ENCODE data around the gene LRP1-AS.
A peak's percentile ranks its signal among the peaks of the same experiment; 100 is the strongest.
"Not testable (repeated sequence)": the region's sequence is repeated elsewhere in the genome, so short reads cannot be mapped to it uniquely, and the experiment has no call there.

The LRP1-AS gene

DNA sequence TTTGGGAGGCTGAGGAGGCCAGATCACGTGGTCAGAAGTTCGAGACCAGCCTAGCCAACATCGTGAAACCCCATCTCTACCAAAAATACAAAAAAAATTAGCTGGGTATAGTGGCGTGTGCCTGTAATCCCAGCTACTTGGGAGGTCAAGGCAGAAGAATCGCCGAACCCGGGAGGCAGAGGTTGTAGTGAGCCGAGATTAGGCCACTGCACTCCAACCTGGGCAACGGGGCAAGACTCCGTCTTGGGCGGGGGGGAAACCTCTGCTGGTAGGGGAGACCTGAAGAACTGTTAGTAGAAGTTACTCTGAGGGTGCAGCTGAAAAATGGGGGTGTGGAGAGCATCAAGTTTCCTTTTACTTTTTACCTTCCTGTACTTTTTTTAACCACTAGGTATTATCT, 21.4 kb downstream of the LRP1-AS start:
- Mint-ChIP-seq H3K4me3 (no peak overlapping the region), H3K36me3 (no peaks in the 10 kb centered on the region), H3K27me3 (peaks cover 74% of the 10 kb centered on the region), H3K9me3 (peaks cover 7% of the 10 kb centered on the region), H3K27ac (no peak overlapping the region), H3K4me1 (peaks cover 16% of the 10 kb centered on the region)
- CTCF ChIA-PET, result interaction anchor here (1.0 to 10.6 kb wide), 8 partner anchors 10 to 125 kb away, joined by 3 to 151 read pairs (median 10); no protein-coding TSS in a partner anchor
- DNase-seq, result no peak

DNA sequence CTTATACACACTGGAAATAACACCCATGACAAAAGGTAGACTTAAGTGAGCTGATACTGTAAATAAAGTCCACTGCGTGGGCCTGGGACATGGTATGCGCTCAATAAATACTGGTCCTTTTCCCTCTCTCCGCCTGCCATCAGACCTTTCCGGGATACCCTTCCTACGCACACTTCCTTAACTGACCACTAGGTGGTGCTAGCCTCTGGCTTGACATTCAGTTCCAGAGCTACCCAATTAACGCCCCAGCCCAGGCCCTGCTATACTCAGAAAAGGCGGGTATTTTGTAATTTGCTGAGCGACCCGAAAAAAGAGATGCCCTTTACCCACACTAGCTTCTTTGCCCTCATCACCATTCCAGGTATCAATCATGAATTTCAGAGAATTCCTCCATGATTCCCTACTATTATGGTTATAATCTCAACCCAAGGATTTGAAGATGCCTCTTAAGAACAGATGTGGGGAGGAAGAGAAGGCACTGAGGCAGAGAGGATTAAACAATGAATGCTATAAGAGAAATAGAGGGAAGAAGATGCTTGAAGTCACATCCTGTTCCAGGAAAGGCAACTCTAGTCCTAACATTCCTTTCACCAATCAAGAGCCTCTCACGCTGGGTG, 23.1 kb downstream of the LRP1-AS start:
- peaks cover 7% of the 10 kb centered on the region for H3K9me3 Mint-ChIP-seq
- H3K36me3 Mint-ChIP-seq, result no peaks in the 10 kb centered on the region
- CTCF ChIA-PET, result interaction anchor here (0.6 to 10.6 kb wide), 25 partner anchors 9 to 137 kb away, joined by 3 to 151 read pairs (median 4); partner anchors contain the start of genes STAC3 and STAT6
- H3K27me3 Mint-ChIP-seq, result peaks cover 57% of the 10 kb centered on the region
- no peak overlapping the region for H3K27ac Mint-ChIP-seq
- peak; percentile 85 for DNase-seq
- no peak overlapping the region for H3K4me3 Mint-ChIP-seq
- peaks cover 11% of the 10 kb centered on the region for H3K4me1 Mint-ChIP-seq

DNA sequence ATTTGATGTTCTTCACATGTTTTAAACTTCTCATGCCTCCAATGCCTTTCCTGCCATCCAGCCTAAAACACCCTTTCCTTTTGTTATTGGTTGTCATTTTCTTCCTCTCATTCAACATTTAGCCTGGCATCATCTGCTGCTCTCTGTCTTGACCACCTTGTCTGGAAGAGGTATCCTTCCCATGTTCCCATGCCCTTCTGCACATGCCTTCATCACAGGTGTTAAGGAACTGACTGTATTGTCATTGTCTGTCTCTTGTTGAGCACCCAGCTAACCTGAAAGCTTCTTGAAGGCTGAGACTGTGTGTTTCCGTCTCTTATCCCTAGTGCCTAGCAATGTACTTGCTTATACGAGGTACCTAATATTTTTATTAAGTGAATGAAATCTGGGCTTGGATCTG, 23.6 kb downstream of the LRP1-AS start:
- CTCF ChIA-PET, result interaction anchor here (0.7 to 10.6 kb wide), 24 partner anchors 8 to 138 kb away, joined by 3 to 151 read pairs (median 4); partner anchors contain the start of genes STAC3 and STAT6
- Mint-ChIP-seq H3K4me1 (peaks cover 13% of the 10 kb centered on the region), H3K9me3 (peaks cover 7% of the 10 kb centered on the region), H3K36me3 (no peaks in the 10 kb centered on the region), H3K27me3 (peaks cover 52% of the 10 kb centered on the region), H3K4me3 (no peak overlapping the region), H3K27ac (no peak overlapping the region)
- DNase-seq, result no peak

DNA sequence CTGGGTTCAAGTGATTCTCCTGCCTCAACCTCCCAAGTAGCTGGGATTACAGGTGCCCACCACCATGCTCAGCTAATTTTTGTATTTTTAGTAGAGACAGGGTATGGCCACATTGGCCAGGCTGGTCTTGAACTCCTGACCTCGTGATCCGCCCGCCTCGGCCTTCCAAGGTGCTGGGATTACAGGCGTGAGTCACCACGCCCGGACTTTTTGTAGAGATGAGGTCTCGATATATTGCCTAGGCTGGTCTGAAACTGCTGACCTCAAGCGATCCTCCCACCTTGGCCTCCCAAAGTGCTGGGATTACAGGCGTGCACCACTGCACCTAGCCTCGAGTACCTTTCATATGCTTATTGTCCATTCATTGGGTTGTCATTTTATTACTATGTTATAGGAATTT, 26.7 kb downstream of the LRP1-AS start:
- not testable (repeated sequence) for H3K4me1 Mint-ChIP-seq, H3K4me3 Mint-ChIP-seq, H3K27ac Mint-ChIP-seq, DNase-seq, H3K36me3 Mint-ChIP-seq, H3K9me3 Mint-ChIP-seq
- H3K27me3 Mint-ChIP-seq, result peaks cover 32% of the 10 kb centered on the region
- CTCF ChIA-PET, result interaction anchor here (1.1 to 10.6 kb wide), 6 partner anchors 8 to 63 kb away, joined by 4 to 151 read pairs (median 7); partner anchors contain the start of gene STAT6

DNA sequence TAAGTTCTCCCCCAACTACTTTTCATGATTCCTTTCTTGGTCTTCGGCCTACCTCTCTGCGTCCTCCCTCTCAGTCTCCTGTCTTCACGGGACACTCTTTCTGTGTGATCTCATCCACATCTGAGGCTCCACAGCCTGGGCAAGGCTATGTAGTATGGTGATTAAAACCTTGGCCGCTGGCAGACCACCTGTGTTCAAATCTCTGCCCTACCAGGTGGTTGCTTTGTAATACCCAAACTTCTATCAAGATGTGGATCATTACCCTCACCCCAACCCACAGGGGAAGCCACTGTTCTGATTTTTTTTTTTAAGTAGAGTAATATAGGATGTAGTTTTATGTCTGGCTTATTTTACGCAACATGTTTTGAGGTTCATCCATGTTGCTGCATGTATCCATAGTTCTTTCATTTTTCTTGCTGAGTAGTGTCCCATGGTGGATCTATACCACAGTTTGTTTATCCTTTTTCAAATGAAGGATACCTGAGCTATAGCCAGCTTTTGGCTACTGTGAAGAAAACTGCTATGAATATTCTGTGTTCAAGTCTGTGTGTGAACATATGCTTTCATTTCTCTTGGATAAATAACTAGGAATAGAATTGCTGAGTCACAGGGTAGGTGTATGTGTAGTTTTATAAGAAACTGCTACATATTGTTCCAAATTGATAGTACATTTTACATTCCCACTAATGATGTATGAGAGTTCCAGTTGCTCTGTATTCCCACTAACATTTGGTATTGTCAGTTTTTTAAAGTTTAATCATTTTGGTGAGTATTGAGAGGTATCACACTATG, 27.9 kb downstream of the LRP1-AS start:
- Mint-ChIP-seq H3K27me3 (peaks cover 22% of the 10 kb centered on the region), H3K36me3 (no peaks in the 10 kb centered on the region), H3K4me1 (peaks cover 4% of the 10 kb centered on the region), H3K9me3 (peaks cover 7% of the 10 kb centered on the region), H3K4me3 (no peak overlapping the region), H3K27ac (no peak overlapping the region)
- no peak for DNase-seq
- CTCF ChIA-PET, result interaction anchor here (2.2 to 5.2 kb wide), 3 partner anchors 7 to 50 kb away, joined by 5 to 40 read pairs (median 9); partner anchors contain the start of gene STAT6

DNA sequence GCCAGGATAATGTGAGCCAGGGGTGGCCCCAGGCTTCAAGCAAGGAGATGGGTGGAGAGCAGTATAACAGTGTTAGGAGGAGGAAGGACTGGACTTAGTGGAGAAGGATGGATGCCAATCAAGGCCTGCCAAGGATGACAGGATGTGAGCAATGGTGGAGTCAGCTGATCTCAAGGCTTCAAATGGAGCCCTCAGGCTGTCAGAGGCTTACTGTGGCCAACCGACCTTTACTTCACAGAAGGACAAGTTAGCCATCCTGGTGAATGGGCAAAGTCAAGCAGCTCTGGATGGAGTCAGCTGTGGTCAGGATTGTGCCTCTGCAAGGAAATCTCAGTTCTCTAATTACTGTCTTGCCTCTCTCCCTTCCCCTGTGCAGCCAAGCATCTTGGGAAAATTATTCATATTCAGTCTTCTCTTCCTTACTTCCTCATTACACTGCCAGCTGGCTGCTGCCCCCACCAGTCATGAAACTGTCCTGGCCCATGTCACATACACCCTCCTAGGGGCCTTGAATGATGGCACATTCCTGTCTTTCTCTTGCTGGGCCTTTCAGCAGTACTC, 28.6 kb downstream of the LRP1-AS start:
- DNase-seq, result no peak
- no peak overlapping the region for H3K4me3 Mint-ChIP-seq
- CTCF ChIA-PET, result interaction anchor here (2.2 to 3.0 kb wide), 2 partner anchors 27 to 50 kb away, joined by 5 to 9 read pairs; no protein-coding TSS in a partner anchor
- peaks cover 17% of the 10 kb centered on the region for H3K27me3 Mint-ChIP-seq
- H3K27ac Mint-ChIP-seq, result no peak overlapping the region
- peaks cover 2% of the 10 kb centered on the region for H3K4me1 Mint-ChIP-seq
- H3K36me3 Mint-ChIP-seq, result no peaks in the 10 kb centered on the region
- peaks cover 4% of the 10 kb centered on the region for H3K9me3 Mint-ChIP-seq

DNA sequence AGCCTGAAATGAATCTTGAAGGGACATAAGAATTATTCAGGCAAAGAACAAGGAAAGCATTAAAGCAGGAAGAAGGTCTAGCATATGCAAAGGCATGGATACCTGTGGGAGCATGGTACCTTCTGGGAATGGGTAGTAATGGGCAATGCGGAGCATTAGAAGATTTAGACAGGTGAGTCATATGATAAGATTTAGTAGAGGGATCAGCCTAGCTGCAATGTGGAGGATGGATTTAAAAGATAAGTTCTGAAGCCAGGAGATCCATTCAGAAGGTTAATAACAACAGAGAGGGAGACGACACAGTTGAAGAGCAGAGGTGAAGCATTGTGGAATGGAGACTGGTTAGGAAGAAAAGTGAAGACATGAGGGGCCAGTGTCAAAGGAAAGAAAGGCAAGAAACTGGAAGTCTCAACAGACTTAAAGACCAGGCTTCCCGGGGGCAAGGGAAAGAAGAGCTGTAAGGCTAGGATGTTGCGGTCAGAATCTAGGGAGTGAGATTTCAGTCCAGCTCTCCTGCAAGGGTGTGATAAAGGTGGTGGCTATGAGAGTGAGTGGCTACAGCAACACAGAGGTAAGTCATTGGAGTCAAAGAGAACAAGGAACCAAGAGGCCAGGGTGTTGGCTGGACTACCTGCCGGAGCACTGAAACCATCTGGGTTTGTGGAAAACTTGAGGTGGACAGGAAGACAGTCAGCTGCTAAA, 30.7 kb downstream of the LRP1-AS start:
- CTCF ChIA-PET, result interaction anchor here (0.6 to 2.4 kb wide), 7 partner anchors 8 to 359 kb away, joined by 3 to 15 read pairs (median 5); no protein-coding TSS in a partner anchor
- no peaks in the 10 kb centered on the region for H3K9me3 Mint-ChIP-seq
- H3K27ac Mint-ChIP-seq, result no peak overlapping the region
- H3K27me3 Mint-ChIP-seq, result peaks cover 15% of the 10 kb centered on the region
- H3K36me3 Mint-ChIP-seq, result no peaks in the 10 kb centered on the region
- DNase-seq, result no peak
- peaks cover 17% of the 10 kb centered on the region for H3K4me1 Mint-ChIP-seq
- no peak overlapping the region for H3K4me3 Mint-ChIP-seq

DNA sequence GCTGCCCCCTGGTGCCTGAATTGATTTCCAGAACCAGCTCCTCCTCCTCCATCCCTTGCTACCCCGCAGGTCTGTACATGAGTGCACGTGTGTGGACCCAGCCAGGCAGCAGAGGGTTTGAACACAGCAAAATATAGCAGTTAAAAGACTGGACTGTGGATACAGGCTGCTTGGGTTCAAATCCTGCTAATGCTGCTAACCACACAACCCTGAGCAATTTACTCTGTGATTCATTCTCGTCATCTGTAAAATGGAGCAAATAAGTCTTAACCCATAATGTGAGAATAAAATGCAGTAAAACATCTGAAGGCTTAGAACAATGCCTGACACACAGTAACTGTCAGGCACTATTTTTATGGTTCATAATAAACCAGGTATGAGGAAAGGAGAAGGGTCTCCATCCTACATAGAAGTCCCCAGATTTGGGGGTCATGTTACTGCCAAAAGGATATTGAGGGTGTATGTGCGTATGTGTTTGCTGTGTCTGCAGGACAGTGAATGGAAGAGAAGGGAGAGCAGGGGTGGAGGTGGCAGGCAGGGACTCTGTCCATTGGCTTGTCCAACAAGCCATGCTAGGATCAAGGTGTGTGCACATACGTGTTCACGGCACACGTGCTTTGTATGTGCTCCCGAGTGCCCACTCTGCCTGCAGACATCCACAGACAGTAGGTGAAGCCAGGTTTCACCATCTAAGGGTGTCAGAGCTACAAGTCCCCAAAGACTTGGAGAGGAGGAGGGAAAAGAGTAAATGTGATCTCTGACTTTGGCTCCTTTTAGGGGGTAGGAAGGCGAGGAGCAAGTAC, 34.7 kb downstream of the LRP1-AS start:
- Mint-ChIP-seq H3K27ac (peak overlapping the region; percentile 94), H3K27me3 (peaks cover 15% of the 10 kb centered on the region), H3K36me3 (peaks cover 16% of the 10 kb centered on the region), H3K9me3 (no peaks in the 10 kb centered on the region), H3K4me3 (peak overlapping the region; percentile 82), H3K4me1 (peaks cover 39% of the 10 kb centered on the region)
- no peak for DNase-seq
- CTCF ChIA-PET, result interaction anchor here (0.6 to 5.7 kb wide), 38 partner anchors 9 to 587 kb away, joined by 3 to 116 read pairs (median 5); partner anchors contain the start of genes HSD17B6, LRP1, NAB2 and NEMP1

DNA sequence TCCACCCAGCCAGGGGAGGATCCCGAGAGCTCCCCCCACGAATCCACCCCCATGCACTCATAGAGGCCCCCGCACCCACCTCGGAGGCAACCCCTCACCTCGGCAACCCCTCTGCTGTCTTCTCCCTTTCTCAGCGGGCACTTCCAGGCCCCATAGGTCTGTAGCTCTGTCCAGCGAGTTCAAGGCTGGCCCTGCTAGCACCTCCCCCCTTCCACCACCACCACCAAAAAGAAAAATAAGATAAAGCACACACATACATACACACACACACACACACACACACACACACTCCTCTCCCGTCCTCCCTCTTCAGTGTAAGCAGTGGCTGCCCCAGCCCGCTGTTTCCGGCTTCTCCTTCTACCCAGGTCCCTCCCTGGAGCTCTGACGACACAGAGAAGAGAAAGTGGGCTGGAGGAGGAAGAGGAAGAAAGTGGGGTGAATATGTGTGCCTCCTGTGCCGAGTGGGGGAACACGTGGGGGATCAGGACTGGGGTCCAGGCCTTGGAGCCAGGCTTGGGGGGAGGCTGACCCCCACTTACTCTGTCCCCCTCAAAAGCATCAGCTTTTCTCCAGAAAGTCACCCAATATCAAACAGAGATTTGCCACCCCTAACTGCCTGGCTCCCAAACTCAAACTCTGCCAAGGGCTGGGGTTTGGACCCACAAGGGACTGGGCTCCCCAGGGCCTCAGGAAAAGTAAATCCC, 36.2 kb downstream of the LRP1-AS start, which contains the start of gene STAT6:
STAT6 (minus strand) TSS at position 332 of the 704 bp plus-strand sequence. CDS start 3,084 bp downstream, outside the sequence.
- peaks cover 50% of the 10 kb centered on the region for H3K4me1 Mint-ChIP-seq
- H3K9me3 Mint-ChIP-seq, result no peaks in the 10 kb centered on the region
- peak; percentile 94 for DNase-seq
- peaks cover 29% of the 10 kb centered on the region for H3K36me3 Mint-ChIP-seq
- peak within 1 kb of the TSS; percentile 82 for H3K4me3 Mint-ChIP-seq
- H3K27ac Mint-ChIP-seq, result peak within 1 kb of the TSS; percentile 94
- H3K27me3 Mint-ChIP-seq, result peaks cover 5% of the 10 kb centered on the region
- CTCF ChIA-PET, result interaction anchor here (0.5 to 5.7 kb wide), 35 partner anchors 8 to 770 kb away, joined by 3 to 116 read pairs (median 6); partner anchors contain the start of genes LRP1, NAB2, NEMP1 and TAC3

DNA sequence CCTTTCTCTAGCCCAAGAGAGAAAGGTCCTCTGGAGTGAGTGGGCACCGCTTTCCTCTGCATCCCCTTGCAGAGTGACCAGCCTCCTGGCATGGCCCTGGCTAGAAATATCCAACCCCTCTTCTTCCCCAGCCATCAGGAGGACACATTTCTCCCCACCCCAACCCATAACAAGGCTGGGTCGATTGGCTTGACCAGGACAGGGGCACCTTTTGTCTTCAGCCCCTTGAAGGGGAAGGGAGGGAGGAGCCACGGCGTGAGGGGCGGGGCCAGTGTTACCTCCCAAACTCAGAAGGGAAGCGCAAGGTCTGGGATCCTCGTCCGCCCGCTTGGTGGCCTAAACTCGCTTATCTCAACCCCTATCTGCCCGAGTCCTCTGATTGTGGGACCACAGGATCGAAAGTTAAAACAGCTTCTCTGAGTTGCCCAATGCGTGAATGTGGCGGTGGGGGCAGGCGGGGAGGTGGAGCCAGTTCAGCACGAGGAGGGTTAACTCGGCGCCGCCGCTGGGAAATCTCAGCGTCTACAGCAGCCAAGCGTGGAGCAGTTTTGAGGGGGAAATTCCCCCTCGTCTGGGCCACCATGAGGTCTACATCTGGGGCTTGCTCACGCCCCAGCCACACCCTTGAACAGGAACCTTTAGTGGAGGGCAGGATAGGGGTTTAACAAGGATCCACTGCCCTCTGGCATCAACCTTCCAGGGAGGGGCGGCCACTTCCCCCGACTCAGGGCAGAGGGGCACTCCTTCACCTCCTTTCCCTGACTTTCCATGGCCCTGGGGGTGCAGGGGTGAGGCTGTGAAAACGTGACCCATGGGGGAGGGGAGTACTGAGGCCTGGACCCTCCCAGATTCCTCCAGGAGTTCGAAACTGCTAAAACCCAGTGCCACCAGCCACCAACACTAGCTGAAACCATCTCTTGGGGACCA, 37.1 kb downstream of the LRP1-AS start:
- H3K27ac Mint-ChIP-seq, result peak overlapping the region; percentile 94
- H3K27me3 Mint-ChIP-seq, result peaks cover 4% of the 10 kb centered on the region
- peaks cover 53% of the 10 kb centered on the region for H3K4me1 Mint-ChIP-seq

DNA sequence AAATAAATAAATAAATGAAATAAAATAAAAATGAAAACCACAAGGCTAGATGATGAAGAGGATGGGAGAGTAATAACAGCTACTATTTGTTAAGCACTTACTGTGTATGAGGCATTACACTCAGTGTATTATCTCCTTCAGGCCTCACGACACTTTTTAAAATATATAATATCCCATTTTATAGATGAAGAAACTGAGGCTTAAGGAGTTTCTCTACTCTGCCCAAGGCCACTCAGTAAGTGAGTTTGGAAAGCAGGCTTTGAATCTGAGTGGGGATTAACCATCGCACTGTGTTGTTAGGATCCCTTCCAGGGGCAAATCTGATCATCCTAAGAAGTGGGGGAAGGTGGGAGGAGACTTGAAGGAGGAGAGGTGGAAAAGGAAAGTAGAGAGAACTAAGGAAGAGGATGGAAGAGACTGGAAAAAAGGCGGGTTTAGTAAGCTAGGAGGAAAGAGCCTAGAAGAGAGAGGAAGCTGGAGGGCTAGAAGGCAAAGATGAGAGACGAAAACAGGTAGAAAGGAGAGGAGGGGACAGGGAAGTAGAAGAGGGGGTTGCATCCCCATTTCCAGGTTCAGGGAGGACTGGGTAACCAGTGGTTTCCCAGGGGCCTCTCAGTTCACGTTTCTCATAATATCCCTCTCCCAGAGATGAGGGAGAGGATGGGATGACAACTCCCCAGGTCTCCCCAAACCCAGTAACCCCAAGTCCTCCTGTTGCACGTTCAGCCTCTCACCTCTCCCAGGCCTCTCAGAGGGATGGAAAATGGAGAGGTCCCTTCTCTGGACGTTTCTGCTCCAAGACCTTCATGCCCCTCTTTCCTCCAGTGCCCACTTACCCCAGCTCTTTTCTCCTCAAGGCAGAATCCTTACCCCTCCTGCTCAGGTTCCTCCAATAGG, 38.0 kb downstream of the LRP1-AS start:
- Mint-ChIP-seq H3K4me3 (peak overlapping the region; percentile 82), H3K36me3 (peaks cover 41% of the 10 kb centered on the region), H3K27ac (peak overlapping the region; percentile 94), H3K4me1 (peaks cover 58% of the 10 kb centered on the region), H3K27me3 (peaks cover 4% of the 10 kb centered on the region), H3K9me3 (no peaks in the 10 kb centered on the region)
- CTCF ChIA-PET, result interaction anchor here (0.7 to 5.7 kb wide), 8 partner anchors 12 to 102 kb away, joined by 3 to 100 read pairs (median 14); partner anchors contain the start of genes NAB2 and ZBTB39
- no peak for DNase-seq

More for the DNA sequence above, 37.1 kb downstream of the LRP1-AS start:
- H3K36me3 Mint-ChIP-seq, result peaks cover 35% of the 10 kb centered on the region
- CTCF ChIA-PET, result interaction anchor here (1.1 to 5.7 kb wide), 15 partner anchors 12 to 427 kb away, joined by 3 to 116 read pairs (median 22); partner anchors contain the start of genes NAB2, NEMP1 and ZBTB39
- DNase-seq, result peak; percentile 86
- no peaks in the 10 kb centered on the region for H3K9me3 Mint-ChIP-seq
- H3K4me3 Mint-ChIP-seq, result peak overlapping the region; percentile 82
